ENCODE measurements around the gene DAZAP1. TPM values are rescaled to one million over a fixed set of nuclear protein-coding genes. Genes with fewer than 3 reads are reported as not detected.

DAZAP1 gene
- total RNA-seq, 1 experiment from 2014 or later, result 165 TPM

DNA sequence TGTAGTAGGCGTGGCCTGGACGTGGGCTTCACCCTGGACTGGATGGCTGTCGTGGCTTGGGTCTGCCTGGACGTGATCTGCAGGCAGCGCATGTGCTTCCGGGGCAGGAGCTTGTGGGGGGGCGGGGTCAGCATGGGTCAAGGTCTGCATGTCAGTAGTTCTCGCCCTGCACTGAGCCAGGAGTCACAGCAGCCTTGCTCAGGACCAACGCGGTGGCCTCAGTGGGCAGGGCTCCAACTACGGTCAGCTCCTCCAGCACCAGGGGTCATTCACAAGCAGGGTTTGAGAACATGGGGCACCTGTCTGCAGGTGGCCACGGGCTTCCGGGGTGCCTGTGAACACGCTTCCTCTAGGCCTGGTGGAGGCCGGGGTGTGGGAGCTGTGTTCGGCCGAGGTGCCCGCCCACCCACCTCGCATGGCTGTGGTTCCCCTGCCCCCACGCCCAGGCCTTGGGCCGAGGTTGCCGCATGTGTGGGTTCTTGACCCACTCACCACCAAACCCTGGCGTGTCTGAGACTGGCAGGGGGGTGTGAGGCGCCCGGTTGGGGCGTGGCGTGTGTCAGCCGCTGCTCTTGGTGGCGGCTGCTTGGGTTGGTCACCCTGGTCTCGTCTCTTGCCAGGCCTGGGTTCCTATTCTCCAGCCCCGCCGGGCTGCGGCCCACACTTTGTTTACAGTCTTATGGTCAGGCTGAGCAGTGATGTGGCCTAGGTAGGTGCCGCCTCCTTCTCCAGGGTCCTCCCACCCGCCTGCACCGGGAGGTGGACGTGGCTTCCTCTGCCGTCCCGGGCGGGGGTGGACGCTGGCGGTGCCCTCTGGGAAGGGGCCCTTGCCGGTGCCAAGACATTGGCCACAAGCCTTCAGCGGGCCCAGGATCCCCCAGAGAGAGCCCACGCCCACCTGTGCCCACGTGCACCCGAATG, 26.0 kb downstream of the DAZAP1 start:
- Histone ChIP-seq H3K27me3 (replicated peaks; ENCODE audit: control insufficient read depth, insufficient read depth, low read length) (no peaks in the 10 kb centered on the region), H3K36me3 (ENCODE audit: control insufficient read depth, insufficient read depth, low read length) (no peaks in the 10 kb centered on the region; the same call in 1 of the 2 replicates), H3K4me1 (0 out of 2 replicates have a peak, but pooled peaks cover 5% of the 10 kb centered on the region), H3K9me3 (no peaks in the 10 kb centered on the region), H3K4me3 (ENCODE audit: low read depth, low read length) (no peak overlapping the region)
- no peaks in the 10 kb centered on the region for H3K4me1 Mint-ChIP-seq (ENCODE audit: low read depth, unreplicated experiment)
- ChIA-PET CTCF (interaction anchor here (0.6 kb wide), 1 partner anchor 121 kb away, joined by 4 read pairs; no protein-coding TSS in a partner anchor), POLR2A (no interaction called here)
- no peaks in the 10 kb centered on the region for H3K9me3 Mint-ChIP-seq (ENCODE audit: unreplicated experiment)
- TF ChIP-seq, protein P1, sequence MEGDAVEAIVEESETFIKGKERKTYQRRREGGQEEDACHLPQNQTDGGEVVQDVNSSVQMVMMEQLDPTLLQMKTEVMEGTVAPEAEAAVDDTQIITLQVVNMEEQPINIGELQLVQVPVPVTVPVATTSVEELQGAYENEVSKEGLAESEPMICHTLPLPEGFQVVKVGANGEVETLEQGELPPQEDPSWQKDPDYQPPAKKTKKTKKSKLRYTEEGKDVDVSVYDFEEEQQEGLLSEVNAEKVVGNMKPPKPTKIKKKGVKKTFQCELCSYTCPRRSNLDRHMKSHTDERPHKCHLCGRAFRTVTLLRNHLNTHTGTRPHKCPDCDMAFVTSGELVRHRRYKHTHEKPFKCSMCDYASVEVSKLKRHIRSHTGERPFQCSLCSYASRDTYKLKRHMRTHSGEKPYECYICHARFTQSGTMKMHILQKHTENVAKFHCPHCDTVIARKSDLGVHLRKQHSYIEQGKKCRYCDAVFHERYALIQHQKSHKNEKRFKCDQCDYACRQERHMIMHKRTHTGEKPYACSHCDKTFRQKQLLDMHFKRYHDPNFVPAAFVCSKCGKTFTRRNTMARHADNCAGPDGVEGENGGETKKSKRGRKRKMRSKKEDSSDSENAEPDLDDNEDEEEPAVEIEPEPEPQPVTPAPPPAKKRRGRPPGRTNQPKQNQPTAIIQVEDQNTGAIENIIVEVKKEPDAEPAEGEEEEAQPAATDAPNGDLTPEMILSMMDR (IDR thresholded peaks at IDR 0.05; ENCODE audit: insufficient read depth in 1 of 2, low read depth in 1 of 2, low read length in 1 of 2, severe bottlenecking in 1 of 2, unreplicated experiment in 1 of 2), result no peak
- H3K4me3 Mint-ChIP-seq (ENCODE audit: unreplicated experiment), result no peak overlapping the region
- no peak for DNase-seq
- H3K27ac Mint-ChIP-seq (ENCODE audit: unreplicated experiment), result no peak overlapping the region
- peaks cover 79% of the 10 kb centered on the region for H3K36me3 Mint-ChIP-seq (ENCODE audit: insufficient read depth, unreplicated experiment)
- intact Hi-C loops (cut with micrococcal nuclease; ENCODE audit: unreplicated experiment), result no loop called here
- BruUV-seq (replicated peaks), result no TSS peak
- H3K27me3 Mint-ChIP-seq (ENCODE audit: insufficient read depth, unreplicated experiment), result no peaks in the 10 kb centered on the region

DNA sequence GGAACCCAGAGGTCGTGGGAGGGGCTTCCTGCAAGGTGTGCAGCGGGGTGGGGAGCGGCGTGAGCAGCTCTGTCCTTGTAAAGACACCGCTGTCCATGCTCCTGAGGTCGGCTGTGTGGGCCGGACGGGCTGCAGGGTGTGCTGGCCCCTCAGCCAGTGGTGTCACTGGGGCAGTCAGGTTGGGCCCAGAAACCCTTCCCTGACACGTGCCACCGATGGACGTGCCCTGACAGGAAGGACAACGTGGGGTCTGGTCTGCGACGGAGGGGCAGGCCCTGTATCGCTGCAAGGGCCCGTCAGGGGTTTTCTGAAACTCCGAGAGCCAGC, 26.6 kb downstream of the DAZAP1 start:
- ChIA-PET POLR2A (no interaction called here), CTCF (no interaction called here)
- TF ChIP-seq, protein P1 (IDR thresholded peaks at IDR 0.05; ENCODE audit: insufficient read depth in 1 of 2, low read depth in 1 of 2, low read length in 1 of 2, severe bottlenecking in 1 of 2, unreplicated experiment in 1 of 2), result no peak
- no peaks in the 10 kb centered on the region for H3K9me3 ChIP-seq
- intact Hi-C loops (cut with micrococcal nuclease; ENCODE audit: unreplicated experiment), result no loop called here
- Mint-ChIP-seq H3K27me3 (ENCODE audit: insufficient read depth, unreplicated experiment) (no peaks in the 10 kb centered on the region), H3K27ac (ENCODE audit: unreplicated experiment) (no peak overlapping the region), H3K4me1 (ENCODE audit: low read depth, unreplicated experiment) (no peaks in the 10 kb centered on the region), H3K36me3 (ENCODE audit: insufficient read depth, unreplicated experiment) (peaks cover 83% of the 10 kb centered on the region), H3K4me3 (ENCODE audit: unreplicated experiment) (no peak overlapping the region), H3K9me3 (ENCODE audit: unreplicated experiment) (no peaks in the 10 kb centered on the region)
- BruUV-seq (replicated peaks), result no TSS peak
- no peaks in the 10 kb centered on the region for H3K27me3 ChIP-seq (replicated peaks; ENCODE audit: control insufficient read depth, insufficient read depth, low read length)
- no peak for DNase-seq
- H3K36me3 ChIP-seq (ENCODE audit: control insufficient read depth, insufficient read depth, low read length), result no peaks in the 10 kb centered on the region; the same call in 1 of the 2 replicates
- 0 out of 2 replicates have a peak, but pooled peaks cover 5% of the 10 kb centered on the region for H3K4me1 ChIP-seq
- no peak overlapping the region for H3K4me3 ChIP-seq (ENCODE audit: low read depth, low read length)

DNA sequence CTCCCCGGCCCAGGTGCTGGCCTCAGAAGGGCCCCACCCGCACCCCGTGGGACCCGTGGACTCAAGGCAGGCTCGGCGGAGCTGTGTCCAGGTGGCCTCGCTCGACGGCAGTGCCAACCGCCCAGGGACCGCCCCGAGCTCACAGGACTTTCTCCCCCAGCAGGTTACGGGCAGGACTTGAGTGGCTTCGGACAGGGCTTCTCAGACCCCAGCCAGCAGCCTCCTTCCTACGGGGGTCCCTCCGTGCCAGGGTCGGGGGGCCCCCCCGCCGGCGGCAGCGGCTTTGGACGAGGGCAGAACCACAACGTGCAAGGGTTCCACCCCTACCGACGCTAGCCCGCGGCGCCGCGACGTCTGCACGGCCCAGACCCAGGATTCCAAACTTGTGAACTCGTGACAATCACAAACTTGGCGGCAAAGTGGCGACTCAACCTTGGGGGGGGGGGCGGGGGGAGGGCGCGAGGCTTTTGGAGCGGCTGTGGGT, 27.2 kb downstream of the DAZAP1 start:
- Mint-ChIP-seq H3K4me1 (ENCODE audit: low read depth, unreplicated experiment) (no peaks in the 10 kb centered on the region), H3K9me3 (ENCODE audit: unreplicated experiment) (no peaks in the 10 kb centered on the region), H3K27ac (ENCODE audit: unreplicated experiment) (no peak overlapping the region), H3K27me3 (ENCODE audit: insufficient read depth, unreplicated experiment) (no peaks in the 10 kb centered on the region), H3K4me3 (ENCODE audit: unreplicated experiment) (no peak overlapping the region), H3K36me3 (ENCODE audit: insufficient read depth, unreplicated experiment) (peaks cover 86% of the 10 kb centered on the region)
- DNase-seq, result no peak
- Histone ChIP-seq H3K9me3 (no peaks in the 10 kb centered on the region), H3K4me1 (peaks cover 9% of the 10 kb centered on the region), H3K27me3 (replicated peaks; ENCODE audit: control insufficient read depth, insufficient read depth, low read length) (no peaks in the 10 kb centered on the region), H3K4me3 (ENCODE audit: low read depth, low read length) (no peak overlapping the region), H3K36me3 (ENCODE audit: control insufficient read depth, insufficient read depth, low read length) (peaks cover 2% of the 10 kb centered on the region; the same call in 1 of the 2 replicates)
- ChIA-PET POLR2A (no interaction called here), CTCF (no interaction called here)
- intact Hi-C loops (cut with micrococcal nuclease; ENCODE audit: unreplicated experiment), result no loop called here
- TF ChIP-seq, protein P1 (IDR thresholded peaks at IDR 0.05; ENCODE audit: insufficient read depth in 1 of 2, low read depth in 1 of 2, low read length in 1 of 2, severe bottlenecking in 1 of 2, unreplicated experiment in 1 of 2), result no peak
- BruUV-seq (replicated peaks), result no TSS peak

Data from Caco-2 (cell line).